Activated CD4-positive, CD25-positive, alpha-beta regulatory T cell (primary cell): ENCODE data around the gene AKAP4.
A peak's percentile ranks its signal among the peaks of the same experiment; 100 is the strongest.

Experiments used
- DNase-seq, 4 experiments: peaks; one replicate each; lab custom pipeline; 2025; lab: John Stamatoyannopoulos, UW

AKAP4 gene, protein sequence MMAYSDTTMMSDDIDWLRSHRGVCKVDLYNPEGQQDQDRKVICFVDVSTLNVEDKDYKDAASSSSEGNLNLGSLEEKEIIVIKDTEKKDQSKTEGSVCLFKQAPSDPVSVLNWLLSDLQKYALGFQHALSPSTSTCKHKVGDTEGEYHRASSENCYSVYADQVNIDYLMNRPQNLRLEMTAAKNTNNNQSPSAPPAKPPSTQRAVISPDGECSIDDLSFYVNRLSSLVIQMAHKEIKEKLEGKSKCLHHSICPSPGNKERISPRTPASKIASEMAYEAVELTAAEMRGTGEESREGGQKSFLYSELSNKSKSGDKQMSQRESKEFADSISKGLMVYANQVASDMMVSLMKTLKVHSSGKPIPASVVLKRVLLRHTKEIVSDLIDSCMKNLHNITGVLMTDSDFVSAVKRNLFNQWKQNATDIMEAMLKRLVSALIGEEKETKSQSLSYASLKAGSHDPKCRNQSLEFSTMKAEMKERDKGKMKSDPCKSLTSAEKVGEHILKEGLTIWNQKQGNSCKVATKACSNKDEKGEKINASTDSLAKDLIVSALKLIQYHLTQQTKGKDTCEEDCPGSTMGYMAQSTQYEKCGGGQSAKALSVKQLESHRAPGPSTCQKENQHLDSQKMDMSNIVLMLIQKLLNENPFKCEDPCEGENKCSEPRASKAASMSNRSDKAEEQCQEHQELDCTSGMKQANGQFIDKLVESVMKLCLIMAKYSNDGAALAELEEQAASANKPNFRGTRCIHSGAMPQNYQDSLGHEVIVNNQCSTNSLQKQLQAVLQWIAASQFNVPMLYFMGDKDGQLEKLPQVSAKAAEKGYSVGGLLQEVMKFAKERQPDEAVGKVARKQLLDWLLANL

DNA sequence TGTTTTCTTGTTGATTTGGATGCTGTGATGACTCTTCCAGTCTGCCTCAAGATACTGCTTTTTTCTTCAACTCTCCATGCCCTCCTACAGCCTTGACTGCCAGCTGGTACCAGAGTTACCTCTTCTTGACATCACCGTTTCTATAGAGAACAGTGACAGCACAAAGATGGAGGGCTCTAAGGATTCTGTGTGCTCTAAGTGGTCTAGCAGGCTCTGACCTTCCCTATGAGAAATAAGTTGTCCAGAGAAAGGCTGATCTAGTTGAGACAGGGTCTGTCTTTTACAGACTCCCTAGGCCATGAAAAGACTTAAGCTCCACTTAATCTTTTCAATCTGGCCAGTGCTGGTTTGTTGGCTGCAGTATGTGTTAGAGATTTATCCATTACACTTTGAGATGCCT is at the start of gene AKAP4:
Gene AKAP4 (minus strand): TSS at position 101 of the 400 bp plus-strand sequence. CDS start 118 bp downstream, outside the sequence.
- DNase-seq, result no peak

DNA sequence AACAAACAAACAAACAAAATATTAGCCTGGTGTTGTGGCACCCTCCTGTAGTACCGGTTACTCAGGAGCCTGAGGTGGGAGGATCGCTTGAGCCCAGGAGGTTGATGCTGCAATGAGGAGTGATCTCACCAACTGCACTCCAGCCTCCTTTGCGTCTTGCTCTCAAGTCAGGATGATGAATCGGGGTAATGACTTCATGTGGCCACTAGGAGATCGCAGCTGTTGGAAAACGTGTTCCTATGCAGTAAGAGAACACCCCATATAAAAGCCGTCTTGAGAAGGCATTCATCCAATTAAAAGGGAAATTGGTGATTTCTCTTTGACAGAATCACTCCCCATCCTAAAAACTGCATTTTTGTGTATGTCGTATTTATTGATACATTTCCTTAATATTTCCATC is 10.7 kb upstream of the AKAP4 start:
- no peak for DNase-seq

DNA sequence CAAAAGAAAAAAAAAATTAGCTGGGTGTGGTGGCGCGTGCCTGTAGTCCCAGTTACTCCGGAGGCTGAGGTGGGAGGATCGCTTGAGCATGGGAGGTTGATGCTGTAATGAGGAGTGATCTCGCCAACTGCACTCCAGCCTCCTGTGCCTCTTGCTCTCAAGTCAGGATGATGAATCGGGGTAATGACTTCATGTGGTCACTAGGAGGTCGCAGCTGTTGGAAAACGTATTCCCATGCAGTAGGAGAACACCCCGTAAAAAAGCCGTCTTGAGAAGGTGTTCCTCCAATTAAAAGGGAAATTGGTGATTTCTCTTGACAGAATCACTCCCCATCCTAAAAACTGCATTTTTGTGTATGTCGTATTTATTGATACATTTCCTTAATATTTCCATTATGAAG is 5.9 kb upstream of the AKAP4 start:
- no peak for DNase-seq

DNA sequence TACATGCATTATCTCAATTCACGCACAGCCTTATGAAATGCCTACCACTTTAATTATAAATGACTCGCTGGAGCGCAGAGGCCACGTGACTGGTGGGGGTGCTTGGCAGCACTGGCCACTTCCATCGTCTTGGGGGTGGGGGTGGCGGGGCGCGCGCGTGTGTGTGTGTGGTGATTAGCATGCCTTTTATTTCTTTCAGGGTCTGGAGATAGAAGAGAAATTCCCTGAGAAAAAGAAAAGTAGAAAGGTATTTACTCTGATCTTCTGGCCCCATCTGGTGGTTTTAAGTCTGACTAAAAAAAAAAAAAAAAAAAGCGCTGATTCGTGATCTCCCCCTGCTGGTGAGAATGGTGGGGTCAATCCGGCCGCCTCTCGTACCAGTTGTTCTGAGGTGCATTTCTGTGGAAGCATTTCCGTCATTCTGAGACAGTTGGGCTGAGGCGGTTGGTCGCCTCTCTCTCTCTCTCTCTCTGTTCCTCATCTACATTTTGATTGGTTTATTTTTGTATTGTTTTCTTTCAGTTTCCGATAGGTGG is 3.6 kb upstream of the AKAP4 start, which contains the start of gene CCNB3:
Gene CCNB3 (plus strand): TSS at position 402 of the 536 bp plus-strand sequence. CDS start 80,399 bp downstream, outside the sequence.
- DNase-seq, result peak; percentile 26 to 43 (median 40)

DNA sequence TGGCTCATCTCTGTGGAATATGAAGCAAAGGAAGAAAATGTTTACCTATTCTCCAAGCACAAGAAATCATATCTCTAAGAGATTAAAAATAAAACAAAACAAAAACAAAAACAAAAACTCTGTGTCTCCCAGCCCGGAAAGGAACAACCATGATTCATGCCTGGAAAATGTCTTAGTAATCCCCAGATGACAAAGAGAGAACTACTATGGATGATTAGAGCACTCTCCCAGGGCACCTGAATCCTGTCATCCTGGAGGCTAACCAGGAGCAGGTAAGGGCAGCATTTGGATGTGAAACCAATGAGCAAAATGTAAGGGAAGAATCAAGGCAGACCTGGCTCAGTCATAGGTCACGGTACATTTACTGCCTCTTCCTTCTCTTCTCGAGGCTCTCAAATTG is 1.7 kb upstream of the AKAP4 start:
- no peak for DNase-seq

DNA sequence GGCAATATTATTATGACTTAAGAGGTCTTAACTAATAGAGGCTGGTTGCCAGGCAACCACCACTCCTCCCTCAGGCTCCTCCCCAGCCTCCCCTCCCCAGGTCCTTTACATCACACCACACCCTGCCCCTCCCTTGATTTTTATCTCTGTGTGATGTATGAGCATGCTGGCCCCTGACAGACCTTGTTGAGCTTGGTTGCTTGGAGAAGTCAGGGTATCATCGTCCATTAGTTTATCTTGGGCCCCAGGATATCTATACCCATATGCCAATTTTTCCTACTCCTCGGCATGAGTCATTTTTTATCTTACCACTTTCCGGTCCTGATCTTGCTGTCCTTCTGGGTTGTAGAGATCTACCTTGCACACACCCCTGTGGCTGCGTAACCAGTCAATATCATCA is 2.5 kb downstream of the AKAP4 start:
- DNase-seq, result no peak

DNA sequence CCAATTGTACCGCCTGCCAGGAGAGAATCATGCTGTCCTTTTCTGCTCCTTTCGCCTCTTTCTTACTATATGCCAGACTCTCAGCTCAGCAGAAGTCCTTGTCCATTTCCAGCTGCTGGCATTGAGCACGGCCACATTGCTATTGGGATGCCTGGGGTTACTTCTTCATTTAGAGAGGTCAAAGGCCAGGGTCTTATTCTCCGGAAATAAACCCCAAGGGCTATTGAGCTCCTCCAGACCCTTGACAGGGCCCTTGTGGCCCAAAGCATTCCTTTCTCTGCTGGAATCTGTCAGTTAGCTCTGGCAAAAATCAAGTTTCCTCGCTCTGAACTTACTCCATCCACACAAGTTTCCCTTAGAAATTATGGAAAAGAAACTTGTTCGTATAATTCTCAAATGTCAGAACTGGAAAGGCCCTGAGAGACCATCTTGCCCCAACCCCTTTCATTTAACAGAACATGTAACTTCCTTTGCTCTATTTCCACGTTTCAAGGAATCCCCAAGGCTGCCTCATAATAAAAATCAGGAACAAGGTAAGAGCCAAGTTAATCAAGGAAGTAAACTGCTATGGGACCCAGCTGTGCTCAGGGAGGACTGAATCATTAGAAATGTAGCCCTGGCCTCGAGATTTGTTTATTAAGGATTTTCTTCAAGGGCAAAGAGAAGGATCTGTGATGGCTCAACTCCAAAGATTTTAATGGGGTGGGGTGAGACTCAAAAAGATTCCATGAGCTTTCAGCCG is 11.8 kb downstream of the AKAP4 start:
- no peak for DNase-seq

DNA sequence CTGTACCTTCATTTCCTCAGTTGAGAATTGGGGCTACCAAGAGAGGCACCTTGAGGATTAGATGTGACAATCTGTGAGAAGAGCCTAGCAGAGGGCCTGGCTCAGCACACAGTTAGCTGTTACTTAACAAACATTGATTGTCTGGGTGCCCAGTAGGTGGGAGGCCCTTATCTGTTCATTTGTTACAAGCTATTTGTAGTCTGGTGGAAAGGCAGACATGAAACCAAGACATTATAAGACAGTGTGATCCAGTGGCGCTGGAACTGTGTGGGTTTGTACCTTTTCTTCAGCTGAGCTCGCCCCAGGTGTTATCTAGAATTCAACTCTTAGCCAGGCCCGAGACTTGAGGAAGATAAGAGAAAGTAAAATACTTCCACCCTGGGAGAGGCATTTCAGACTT is 16.9 kb downstream of the AKAP4 start:
- DNase-seq, result no peak

DNA sequence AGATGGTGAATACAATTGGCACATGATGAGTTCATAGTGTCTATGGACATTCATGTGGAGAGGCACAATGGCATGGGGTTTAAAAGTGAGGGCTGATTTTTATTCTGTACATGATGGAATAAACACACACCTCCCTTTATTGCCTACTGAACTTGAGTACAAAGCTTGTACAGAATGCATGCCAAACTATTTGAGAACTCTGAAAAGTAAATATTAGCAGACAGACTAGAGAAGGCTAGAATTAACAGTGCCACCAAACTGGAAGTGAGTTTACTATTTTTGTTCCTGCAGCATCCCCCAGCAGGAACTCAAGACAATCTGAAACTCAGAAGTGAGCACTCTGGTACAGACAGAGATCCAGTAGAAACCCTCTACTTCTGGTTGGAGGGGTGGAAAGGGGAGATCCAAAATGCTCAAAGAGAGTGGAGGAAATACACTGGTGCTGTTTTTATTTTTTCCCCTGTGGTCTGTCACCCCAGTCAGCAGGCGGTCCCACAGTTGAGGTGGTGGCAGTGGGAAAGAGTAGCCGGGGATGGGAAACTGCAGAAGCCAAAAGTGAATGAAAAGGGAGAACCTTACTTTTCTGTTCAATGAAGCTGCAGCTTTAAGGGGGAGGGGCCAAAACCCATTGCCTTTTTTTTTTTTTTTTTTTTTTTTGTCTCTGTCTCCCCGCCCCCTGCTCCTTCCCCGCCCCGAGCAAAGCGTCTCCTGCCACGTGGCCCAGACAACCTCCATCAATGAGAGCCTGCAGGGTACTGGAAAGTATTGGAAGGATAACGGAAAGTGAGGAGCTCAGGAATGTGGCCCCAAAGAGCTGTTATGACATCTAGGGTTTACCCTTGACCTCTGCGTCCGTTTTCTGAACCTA is 20.5 kb downstream of the AKAP4 start:
- DNase-seq, result no peak

DNA sequence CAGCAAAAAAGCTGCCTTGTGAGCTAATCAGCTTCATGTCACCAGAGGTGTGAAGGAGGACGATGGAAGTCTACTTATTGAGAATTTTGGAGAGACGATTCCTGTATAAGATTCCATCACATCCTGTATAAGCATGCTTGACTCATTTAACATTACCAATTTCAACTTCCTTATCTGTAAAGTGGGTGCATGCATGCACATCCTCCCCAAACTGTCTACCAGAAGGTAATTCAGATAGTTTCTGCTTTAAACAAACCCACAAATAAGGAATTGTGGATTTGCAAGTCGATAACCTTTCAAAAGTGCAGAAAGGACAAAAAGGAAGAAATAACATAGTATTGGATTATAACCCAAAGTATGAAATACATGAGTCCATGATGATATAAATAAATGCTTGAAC is 31.1 kb downstream of the AKAP4 start:
- no peak for DNase-seq

DNA sequence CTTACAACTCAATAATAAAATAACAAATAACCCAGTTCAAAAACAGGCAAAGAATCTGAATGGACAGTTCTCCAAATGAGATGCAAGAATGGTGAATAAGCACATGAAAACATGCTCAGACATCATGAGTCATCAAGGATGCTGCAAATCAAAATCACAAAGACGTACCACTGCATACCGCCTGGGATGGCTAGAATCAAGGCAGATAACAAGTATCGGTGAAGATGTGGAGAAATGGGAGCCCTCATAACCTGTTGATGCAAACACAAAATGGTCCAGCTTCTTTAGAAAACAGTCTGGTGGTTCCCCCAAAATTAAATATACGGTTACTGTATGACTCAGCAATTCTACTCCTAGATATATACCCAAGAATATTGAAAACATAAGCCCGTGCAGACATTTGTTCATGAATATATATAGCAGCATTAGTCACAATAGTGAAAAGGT is 32.5 kb downstream of the AKAP4 start:
- no peak for DNase-seq

DNA sequence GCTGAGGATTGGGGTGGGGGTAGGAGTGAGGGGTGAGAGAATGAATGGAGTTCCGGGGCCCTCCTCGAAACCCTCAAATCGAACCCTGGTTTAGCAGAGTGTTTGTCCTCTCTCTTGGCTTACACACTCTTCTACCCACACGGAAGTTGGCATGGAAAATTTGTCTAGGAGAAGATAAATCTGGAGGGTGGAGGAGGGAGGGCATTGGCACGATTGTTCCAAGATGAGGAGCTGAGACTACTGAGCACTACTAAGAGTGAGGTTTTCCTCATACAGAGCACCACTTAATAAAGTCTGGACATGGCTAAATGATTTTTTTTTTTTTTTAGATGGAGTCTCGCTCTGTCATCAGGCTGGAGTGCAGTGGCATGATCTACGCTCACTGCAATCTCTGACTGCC is 33.4 kb downstream of the AKAP4 start:
- DNase-seq, result no peak

DNA sequence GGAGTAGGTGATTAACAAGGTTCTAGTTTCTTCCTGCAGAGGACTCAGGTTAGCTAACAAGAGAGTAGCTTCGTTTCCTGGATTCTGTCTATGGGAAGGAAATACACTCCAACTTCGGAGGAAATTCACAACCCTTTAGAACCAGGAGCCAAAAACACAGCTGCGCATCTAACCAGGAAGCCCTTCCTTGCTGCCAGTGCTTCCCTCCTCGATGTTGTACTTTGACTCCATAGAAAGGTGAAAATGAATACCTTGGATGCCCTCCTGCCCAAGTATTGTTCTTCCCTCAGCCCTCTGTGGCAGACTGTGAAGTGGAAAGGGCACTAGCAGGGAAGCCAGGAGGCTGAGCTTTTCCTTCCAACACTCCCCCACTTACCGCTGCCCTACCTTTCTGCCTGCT is 35.1 kb downstream of the AKAP4 start:
- DNase-seq, result no peak

DNA sequence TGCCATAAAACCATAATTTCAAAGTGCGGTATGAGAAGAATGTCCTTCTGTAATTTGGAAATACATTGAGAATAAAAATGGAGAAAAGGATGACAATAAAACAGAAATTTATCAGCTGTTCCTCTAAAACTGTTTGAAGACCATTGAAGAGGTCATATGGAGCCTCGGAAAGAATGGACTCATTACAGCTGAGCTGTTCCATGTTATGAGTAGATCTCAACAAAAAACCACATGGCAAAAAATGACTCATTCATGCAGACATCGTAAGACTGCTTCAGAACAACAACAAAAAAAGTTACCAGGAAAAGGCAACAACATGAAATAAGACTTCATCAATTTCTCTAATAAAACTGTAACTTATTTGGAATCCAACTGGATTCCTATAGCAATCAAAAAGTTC is 39.7 kb downstream of the AKAP4 start:
- DNase-seq, result no peak

DNA sequence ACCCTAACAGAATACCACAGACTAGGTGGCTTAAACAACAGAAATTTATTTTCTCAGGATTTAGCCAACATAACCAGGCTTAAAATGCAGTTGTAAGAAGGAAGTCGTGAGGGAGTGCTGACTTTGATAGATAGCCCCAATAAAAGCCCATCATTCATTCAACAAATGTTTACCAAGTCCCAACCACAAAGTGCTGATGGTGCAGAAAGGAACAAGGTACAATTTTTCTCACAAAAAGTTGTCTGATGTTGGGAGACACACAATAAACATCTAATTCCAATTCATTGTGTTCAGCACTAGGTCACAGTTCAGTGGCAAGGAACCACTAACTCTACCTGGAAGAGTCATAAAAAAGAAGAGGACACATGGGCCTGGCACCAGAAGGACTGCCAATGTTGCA is 42.2 kb downstream of the AKAP4 start:
- DNase-seq, result no peak

DNA sequence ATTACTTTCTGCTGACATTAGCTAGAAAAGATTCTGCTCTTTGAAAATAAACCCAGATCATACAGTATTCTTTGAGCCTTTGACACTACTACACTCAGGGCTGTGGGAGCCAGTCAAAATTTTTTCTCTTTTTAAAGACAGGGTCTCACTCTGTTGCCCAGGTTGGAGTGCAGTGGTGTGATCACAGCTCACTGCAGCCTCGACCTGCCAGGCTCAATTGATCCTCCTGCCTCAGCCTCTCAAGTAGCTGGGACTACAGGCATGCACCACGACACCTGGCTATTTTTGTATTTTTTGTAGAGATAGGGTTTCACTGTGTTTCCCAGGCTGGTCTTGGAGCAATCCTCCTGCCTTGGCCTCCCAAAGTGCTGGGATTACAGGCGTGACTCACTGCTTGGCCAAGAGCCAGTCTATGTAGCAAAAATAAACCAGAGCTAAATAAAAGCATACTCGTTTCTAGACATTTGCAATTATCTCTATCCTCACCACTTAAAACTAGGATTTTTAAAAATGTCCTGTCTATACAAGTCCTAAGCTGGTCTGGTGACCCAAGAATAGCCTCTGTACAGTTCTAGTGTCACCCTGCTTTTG is 43.2 kb downstream of the AKAP4 start:
- no peak for DNase-seq

DNA sequence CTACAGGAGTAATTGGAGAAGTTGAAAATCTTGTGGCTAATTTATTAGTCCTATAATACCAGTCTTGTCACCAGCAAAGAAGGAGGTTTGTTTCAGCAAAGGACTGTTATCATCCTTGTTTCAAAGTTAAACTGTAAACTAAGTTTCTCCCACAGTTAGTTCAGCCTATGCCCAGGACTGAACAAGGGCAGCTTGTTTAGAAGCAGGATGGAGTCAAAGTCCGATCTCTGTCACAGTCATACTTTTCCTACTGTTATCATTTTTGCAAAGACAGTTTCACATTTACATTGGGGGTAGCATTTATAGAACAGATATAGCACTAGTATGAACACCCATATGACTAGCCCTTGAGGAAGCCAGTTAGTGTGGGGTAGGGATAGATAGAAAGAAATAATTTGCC is 46.4 kb downstream of the AKAP4 start:
- no peak for DNase-seq

DNA sequence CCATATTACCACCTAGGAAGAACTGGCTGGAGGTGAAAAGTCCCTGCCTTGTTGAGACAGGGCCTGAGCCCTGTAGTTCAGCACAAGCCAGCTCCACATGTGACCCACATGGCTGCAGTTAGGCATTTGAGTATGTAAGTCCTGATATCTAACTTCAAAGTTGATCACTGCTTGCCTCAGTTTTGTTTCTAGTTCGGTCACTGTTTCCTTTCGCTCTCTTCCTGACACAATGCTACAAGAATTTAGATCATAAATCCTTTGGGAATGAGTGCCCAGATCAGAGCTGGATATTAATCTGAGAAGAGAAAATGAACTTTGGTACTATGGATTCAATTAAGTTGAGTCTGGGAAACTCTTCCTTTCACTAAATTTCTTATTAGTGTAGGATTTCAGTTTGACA is 48.4 kb downstream of the AKAP4 start:
- DNase-seq, result no peak

DNA sequence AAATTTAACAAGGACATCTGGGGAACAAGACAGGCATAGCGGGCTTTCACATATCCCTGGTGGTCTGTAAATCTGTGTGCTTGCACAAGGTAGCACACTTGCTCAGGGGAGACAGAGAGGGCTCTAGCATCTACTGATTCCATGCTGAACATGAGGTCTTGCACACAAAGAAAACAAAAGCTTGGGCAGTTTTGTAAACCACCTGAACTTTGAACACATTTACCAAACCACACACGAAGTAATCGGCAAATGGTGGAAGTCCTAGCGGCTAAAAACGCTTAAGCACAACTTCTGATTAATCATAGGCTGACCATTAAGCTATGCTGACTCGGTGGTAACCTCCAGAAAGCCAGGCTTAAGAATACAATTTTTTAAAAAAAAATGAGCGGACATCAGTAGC is 52.8 kb downstream of the AKAP4 start:
- DNase-seq, result no peak
